HG02884 (cell line): ENCODE measurements around the gene FAM184A.

ENCODE experiments used
- ATAC-seq: cut with Tn5 transposase; IDR thresholded peaks from one replicate; pipeline ENCODE4 v1.9.1; 2021; ENCODE audit warnings: mild to moderate bottlenecking, moderate library complexity; ENCODE audit not compliant: unreplicated experiment

Gene FAM184A

DNA sequence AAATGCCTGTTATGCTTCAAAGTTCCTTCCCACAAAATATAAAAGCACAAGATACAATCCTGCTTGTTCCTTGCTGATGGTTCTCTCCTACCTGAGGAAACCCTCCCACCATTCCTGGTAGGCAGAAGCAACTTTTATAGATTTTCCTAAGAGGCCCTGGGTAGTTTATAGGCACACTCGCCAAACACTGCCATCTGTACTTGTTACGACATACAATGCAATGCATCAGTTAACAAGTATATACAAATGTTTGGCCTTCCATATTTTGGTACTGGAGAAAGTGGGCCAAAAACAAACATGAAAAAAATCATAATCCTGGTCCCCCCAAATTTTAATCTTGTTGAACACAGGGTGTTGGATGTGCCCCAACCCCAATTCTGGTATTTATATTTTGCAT is 160.1 kb downstream of the FAM184A start:
- ATAC-seq = no peak

DNA sequence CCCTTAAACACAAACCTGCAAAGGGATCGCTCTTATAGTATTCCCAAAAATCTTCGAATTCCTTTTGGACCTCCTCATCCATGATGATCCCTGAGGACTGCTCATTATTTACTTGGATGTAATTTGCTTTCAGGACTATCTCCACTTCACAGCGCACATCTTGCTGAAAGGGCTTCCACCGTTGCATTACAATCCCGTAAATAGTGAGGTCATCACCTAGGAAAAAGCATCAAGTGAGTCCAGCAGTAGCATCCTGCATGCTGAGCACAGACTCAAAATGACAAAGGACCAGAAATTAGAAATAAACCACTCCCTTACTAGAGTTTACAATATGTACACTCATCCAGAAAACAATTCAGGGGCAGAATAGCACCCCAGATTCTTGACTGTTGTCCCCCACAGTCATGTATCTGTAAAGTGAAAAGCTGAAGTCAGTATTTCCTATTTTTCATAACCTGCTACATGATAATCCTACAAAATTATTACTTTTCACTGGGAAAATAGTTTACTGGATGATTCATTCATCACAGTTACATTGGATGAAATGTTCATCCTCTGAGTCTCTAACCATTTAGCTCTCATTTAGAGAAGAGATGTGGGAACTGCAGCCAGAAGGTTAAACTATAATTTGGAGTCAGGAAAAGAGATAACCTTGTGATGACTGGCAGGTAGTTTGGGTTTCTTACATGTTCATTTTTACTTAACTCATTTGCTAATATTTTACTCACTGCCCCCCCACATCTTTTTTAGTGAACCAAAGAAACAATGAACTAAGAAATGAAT is 160.7 kb downstream of the FAM184A start:
- no peak for ATAC-seq

DNA sequence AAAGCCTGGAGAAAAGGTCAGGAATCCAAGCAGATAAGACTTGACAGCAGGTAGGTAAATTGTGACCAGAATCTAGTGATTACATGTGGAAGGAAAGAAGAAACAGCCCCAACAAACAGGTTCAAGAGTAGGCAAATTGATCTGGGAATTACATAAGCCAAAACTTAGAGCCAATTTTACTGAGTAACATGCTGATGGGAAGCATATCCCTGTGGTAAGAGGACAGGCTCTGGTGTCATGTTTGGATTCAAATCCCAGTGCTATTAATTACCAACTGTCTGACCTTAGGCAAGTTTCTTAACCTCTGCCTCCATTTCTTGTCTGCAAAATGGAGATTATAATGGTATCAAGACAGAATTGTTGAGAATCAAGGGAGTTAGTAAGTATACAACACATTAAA is 163.9 kb downstream of the FAM184A start:
- ATAC-seq = no peak

DNA sequence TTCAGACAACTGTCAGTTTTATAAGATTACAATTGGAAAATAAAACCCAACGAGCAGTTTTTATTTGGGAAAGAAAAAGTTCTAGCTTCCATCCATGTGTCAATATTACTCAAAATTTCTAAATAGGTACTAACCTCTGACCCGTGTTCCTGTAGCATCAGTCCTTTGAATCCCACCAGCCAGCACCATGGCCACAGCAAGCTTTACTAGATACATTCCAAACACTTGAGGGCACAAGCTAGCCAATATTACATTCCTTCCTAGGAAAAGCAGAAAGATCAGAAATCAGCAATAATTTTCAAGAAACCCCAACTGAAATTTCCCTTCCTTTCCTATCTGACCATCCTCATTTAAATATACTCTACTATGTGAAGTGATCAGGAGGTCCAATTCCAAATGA is 165.3 kb downstream of the FAM184A start:
- no peak for ATAC-seq

DNA sequence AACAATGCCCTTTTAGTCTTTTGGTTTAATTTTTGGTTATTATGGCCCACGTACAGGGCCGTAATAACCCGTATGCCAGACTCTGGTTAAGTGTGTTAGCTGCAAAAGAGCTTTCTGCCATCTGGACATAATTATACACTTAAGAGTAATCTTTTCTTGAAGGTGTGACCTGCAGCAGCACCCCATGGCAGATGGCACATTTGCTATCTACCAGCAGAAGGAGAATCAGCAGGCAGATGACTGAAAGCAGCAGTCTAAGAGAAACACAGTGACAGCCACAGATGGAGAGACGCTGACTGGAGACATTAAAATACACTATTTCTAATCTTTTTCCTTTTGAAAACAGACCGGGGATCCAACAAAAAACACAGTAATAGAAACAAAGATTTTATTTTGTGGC is 165.8 kb downstream of the FAM184A start:
- no peak for ATAC-seq
